Esophagus squamous epithelium (tissue), 5 donors: ENCODE measurements around the gene ITGB4. TPM values are rescaled to one million over a fixed set of nuclear protein-coding genes. Genes with fewer than 3 reads are reported as not detected.

Experiments used
- DNase-seq: peaks from one replicate; lab custom pipeline; 2025; lab: John Stamatoyannopoulos, UW
- H3K27ac ChIP-seq, 4 donors: fragments of 200-600 bp; sonication (generic); one replicate each; pipeline ENCODE4 v1.5.1; 2016 to 2019; ENCODE audit warnings: mild to moderate bottlenecking in 1 of 4
- H3K27me3 ChIP-seq, 4 donors: fragments of 200-600 bp; sonication (generic); 1 replicate in 3 of 4; 2 replicates in 1 of 4; pipeline versions ENCODE4 v1.5.1 to v1.6.0; 2017 to 2021; ENCODE audit warnings: antibody characterized with exemption in 1 of 4
- H3K36me3 ChIP-seq, 3 donors: fragments of 200-600 bp; sonication (generic); one replicate each; pipeline ENCODE4 v1.5.1; 2016 to 2019
- H3K4me1 ChIP-seq, 3 donors: fragments of 200-600 bp; sonication (generic); one replicate each; pipeline ENCODE4 v1.5.1; 2017 to 2019
- H3K4me3 ChIP-seq, 4 donors: fragments of 200-600 bp; sonication (generic); 1 replicate in 3 of 4; 2 replicates in 1 of 4; pipeline ENCODE4 v1.5.1; 2016 to 2019; ENCODE audit warnings: mild to moderate bottlenecking in 2 of 4, moderate library complexity in 1 of 4
- H3K9me3 ChIP-seq, 3 donors: fragments of 200-600 bp; sonication (generic); one replicate each; pipeline ENCODE4 v1.5.1; 2016 to 2019
- POLR2A ChIP-seq, 4 donors: fragments of 450-650 bp; IDR thresholded peaks; one replicate each; pipeline ENCODE4 v1.6.1; 2017; ENCODE audit warnings: antibody characterized with exemption in 4 of 4, mild to moderate bottlenecking in 4 of 4, moderate library complexity in 3 of 4
- WGBS, 2 donors: methylation state at CpG; one replicate each; pipeline ENCODE4 v1.1.5; 2018; 5-methylcytosine and 5-hydroxymethylcytosine counted together
- intact Hi-C: fragments of 100-400 bp; cut with DNase I; formaldehyde crosslinking; loops from one replicate; pipeline ENCODE4 v1.15.0; 2022
- total RNA-seq, 4 donors: library from RNA; depleted of rRNA; stranded (reverse); fragments of >200 nt; gene quantifications; one replicate each; pipeline ENCODE4 v1.1.0, GENCODE V29; 2016
- TF ChIP-seq, protein P1 (sequence below), 6 experiments: fragments of 450-650 bp in 4 of 6; fragments of 200-600 bp in 2 of 6; sonication (generic) in 2 of 6; IDR thresholded peaks; one replicate each; pipeline ENCODE4 v1.5.1; 2016 to 2019; ENCODE audit warnings: antibody characterized with exemption in 6 of 6, mild to moderate bottlenecking in 4 of 6, moderate library complexity in 4 of 6
- donor health status: DM: yes; HTN: yes; CAD: no.

Gene ITGB4
- total RNA-seq, 4 donors from 2014 or later: 60.6 to 115 (median 82.3) TPM

DNA sequence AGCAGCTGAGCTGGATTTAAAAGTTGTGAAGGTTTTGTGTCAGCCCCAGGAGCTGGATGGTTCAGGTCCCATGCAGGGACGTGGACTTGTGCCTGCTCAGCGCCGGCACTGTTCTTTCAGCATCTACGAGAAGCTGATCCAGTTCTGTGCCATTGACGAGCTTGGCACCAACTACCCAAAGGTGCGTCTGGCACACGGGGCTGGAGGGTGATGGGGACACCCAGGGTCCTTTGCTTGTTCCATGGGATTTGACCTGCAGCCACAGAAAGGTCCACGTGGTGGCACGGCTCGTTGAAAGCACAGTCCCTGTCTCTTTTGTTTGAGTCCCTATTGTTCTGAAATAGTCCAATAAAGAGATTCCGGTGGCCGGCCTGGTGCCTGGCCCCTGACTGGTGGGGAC, 18.1 kb upstream of the ITGB4 start:
- H3K36me3 ChIP-seq: peaks cover 39 to 96% (median 52%) of the 10 kb centered on the region in 3 donors
- DNase-seq: no peak
- 84 to 95% methylated on average over 4 to 12 of the region's 12 CpGs for WGBS, 2 donors
- H3K27me3 ChIP-seq: no peaks in the 10 kb centered on the region
- intact Hi-C loops: no loop called here
- peak overlapping the region in 2 of 4 donors; percentile 29 to 92 for H3K27ac ChIP-seq
- TF ChIP-seq, protein P1, sequence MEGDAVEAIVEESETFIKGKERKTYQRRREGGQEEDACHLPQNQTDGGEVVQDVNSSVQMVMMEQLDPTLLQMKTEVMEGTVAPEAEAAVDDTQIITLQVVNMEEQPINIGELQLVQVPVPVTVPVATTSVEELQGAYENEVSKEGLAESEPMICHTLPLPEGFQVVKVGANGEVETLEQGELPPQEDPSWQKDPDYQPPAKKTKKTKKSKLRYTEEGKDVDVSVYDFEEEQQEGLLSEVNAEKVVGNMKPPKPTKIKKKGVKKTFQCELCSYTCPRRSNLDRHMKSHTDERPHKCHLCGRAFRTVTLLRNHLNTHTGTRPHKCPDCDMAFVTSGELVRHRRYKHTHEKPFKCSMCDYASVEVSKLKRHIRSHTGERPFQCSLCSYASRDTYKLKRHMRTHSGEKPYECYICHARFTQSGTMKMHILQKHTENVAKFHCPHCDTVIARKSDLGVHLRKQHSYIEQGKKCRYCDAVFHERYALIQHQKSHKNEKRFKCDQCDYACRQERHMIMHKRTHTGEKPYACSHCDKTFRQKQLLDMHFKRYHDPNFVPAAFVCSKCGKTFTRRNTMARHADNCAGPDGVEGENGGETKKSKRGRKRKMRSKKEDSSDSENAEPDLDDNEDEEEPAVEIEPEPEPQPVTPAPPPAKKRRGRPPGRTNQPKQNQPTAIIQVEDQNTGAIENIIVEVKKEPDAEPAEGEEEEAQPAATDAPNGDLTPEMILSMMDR (IDR thresholded peaks at IDR 0.05): no peak
- no peak for TF ChIP-seq POLR2A (IDR thresholded peaks at IDR 0.05)
- H3K4me3 ChIP-seq: no peak overlapping the region
- peaks cover 21 to 76% (median 55%) of the 10 kb centered on the region in 3 donors for H3K4me1 ChIP-seq
- no peaks in the 10 kb centered on the region for H3K9me3 ChIP-seq

GRCh38 chr17:75703591-75703990, 17.7 kb upstream of the ITGB4 start:
- H3K9me3 ChIP-seq: no peaks in the 10 kb centered on the region
- no peak for TF ChIP-seq POLR2A (IDR thresholded peaks at IDR 0.05)
- TF ChIP-seq, protein P1 (IDR thresholded peaks at IDR 0.05): no peak
- no peak overlapping the region for H3K4me3 ChIP-seq
- DNase-seq: no peak
- H3K27me3 ChIP-seq: no peaks in the 10 kb centered on the region
- H3K36me3 ChIP-seq: peaks cover 39 to 98% (median 52%) of the 10 kb centered on the region in 3 donors
- peak overlapping the region in 1 of 4 donors; percentile 92 for H3K27ac ChIP-seq
- 88 to 89% methylated on average over 4 to 9 of the region's 9 CpGs for WGBS, 2 donors
- intact Hi-C loops: no loop called here
- H3K4me1 ChIP-seq: peaks cover 21 to 72% (median 51%) of the 10 kb centered on the region in 3 donors

GRCh38 chr17:75704963-75705875, 16.0 kb upstream of the ITGB4 start:
- no peak overlapping the region for H3K4me3 ChIP-seq
- 71 to 81% methylated on average over 6 to 9 of the region's 27 CpGs for WGBS, 2 donors
- peaks cover 39 to 89% (median 47%) of the 10 kb centered on the region in 3 donors for H3K36me3 ChIP-seq
- peaks cover 21 to 56% (median 35%) of the 10 kb centered on the region in 3 donors for H3K4me1 ChIP-seq
- no peaks in the 10 kb centered on the region for H3K9me3 ChIP-seq
- no peaks in the 10 kb centered on the region for H3K27me3 ChIP-seq
- TF ChIP-seq POLR2A (IDR thresholded peaks at IDR 0.05): no peak
- TF ChIP-seq, protein P1 (IDR thresholded peaks at IDR 0.05): no peak
- no peak for DNase-seq
- intact Hi-C loops: no loop called here
- H3K27ac ChIP-seq: peak overlapping the region in 2 of 4 donors; percentile 16 to 17

DNA sequence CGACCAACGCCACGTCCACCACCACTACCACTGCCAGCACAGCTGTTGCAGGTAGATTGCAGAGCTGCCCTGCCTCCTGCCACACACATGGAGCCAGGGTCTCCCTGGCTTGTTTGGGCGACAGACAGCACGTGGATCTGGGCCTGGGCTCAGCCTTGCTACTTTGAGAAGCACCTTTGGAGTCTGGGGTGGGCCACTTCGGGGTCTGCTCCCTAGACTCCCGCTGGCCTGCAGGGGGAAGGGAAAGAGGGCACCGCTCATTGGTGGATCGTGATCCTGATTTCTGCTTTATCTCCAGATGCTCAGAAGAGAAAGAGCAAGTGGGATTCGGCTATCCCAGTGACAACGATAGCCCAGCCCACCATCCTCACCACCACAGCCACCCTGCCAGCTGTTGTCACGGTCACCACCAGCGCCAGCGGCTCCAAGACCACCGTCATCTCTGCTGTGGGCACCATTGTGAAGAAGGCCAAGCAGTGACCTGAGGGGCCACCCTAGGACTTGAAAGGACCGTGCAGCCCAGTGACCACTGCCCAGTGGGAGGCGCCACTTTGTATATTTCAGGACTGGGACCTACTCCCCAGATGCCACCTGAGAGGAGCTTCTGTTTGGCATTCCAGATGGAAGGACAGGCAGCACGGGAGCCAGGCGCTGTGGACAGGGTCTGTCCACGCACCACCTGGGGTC, 15.1 kb upstream of the ITGB4 start:
- intact Hi-C loops: no loop called here
- H3K4me3 ChIP-seq: no peak overlapping the region
- peak overlapping the region; percentile 2 to 82 (median 62) for H3K27ac ChIP-seq

More for the DNA sequence above, 15.1 kb upstream of the ITGB4 start:
- no peak for TF ChIP-seq POLR2A (IDR thresholded peaks at IDR 0.05)
- TF ChIP-seq, protein P1 (IDR thresholded peaks at IDR 0.05): no peak
- no peaks in the 10 kb centered on the region for H3K9me3 ChIP-seq
- H3K4me1 ChIP-seq: peaks cover 15 to 46% (median 27%) of the 10 kb centered on the region in 3 donors
- WGBS, 2 donors: 69 to 93% methylated on average over 3 to 7 of the region's 20 CpGs
- no peaks in the 10 kb centered on the region for H3K27me3 ChIP-seq
- no peak for DNase-seq
- peaks cover 38 to 79% (median 39%) of the 10 kb centered on the region in 3 donors for H3K36me3 ChIP-seq
